Measurements from ENCODE around the gene GRPEL1. TPM values are rescaled to one million over a fixed set of nuclear protein-coding genes. Genes with fewer than 3 reads are reported as not detected.

The GRPEL1 gene
- total RNA-seq, 2 donors from 2014 or later: 6.6 to 10.6 TPM

DNA sequence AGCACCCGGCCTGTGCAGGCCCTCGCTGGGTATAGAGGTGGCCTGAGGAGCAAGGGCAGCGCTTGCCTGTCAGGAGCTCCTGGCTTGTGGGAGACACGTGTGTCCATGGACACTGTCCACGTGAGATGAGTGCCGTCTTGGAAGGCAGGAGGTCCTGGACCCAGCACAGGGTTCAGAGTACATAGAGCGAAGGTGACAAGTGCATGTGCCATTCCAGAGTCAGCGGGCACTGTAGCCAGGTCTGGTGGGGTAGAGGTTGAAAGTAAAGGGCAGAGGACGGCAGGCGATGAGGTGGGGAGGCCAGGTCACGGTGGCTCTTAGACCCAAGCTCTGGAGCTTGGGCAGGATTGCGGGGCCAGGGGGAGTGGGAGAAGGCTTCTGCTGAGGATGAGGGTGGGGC is 53.0 kb downstream of the GRPEL1 start:
- 90 to 94% methylated on average over 12 of the region's 12 CpGs for WGBS, 2 donors
- ATAC-seq: no peak
- TF ChIP-seq CTCF (IDR thresholded peaks at IDR 0.05): no peak
- no peak for TF ChIP-seq POLR2A (IDR thresholded peaks at IDR 0.05)
- Histone ChIP-seq H3K4me1 (no peaks in the 10 kb centered on the region), H3K27me3 (no peaks in the 10 kb centered on the region), H3K27ac (no peak overlapping the region), H3K36me3 (replicated peaks in 1 of 2; ENCODE audit: insufficient read depth in 1 of 2, low read depth in 2 of 2) (peaks cover 5 to 7% of the 10 kb centered on the region in 2 donors), H3K4me3 (no peak overlapping the region), H3K9me3 (no peaks in the 10 kb centered on the region)
- intact Hi-C loops (cut with DNase I): no loop called here
- DNase-seq: no peak

GRCh38 chr4:7013175-7013574 is 54.7 kb downstream of the GRPEL1 start:
- H3K27ac ChIP-seq: no peak overlapping the region
- H3K27me3 ChIP-seq: no peaks in the 10 kb centered on the region
- no peak overlapping the region for H3K4me3 ChIP-seq
- no peak for TF ChIP-seq CTCF (IDR thresholded peaks at IDR 0.05)
- TF ChIP-seq POLR2A (IDR thresholded peaks at IDR 0.05): no peak
- WGBS, 2 donors: 90 to 94% methylated on average over 11 of the region's 11 CpGs
- no peaks in the 10 kb centered on the region for H3K9me3 ChIP-seq
- intact Hi-C loops (cut with DNase I): no loop called here
- ATAC-seq (no peak), DNase-seq (no peak)
- H3K4me1 ChIP-seq: no peaks in the 10 kb centered on the region
- peaks cover 7 to 8% of the 10 kb centered on the region in 2 donors for H3K36me3 ChIP-seq (replicated peaks in 1 of 2; ENCODE audit: insufficient read depth in 1 of 2, low read depth in 2 of 2)

GRCh38 chr4:7009564-7009963 is 58.3 kb downstream of the GRPEL1 start:
- 89 to 94% methylated on average over 5 of the region's 5 CpGs for WGBS, 2 donors

More at GRCh38 chr4:7009564-7009963, 58.3 kb downstream of the GRPEL1 start:
- no peaks in the 10 kb centered on the region for H3K4me1 ChIP-seq
- DNase-seq: no peak
- H3K27ac ChIP-seq: no peak overlapping the region
- peaks cover 4 to 7% of the 10 kb centered on the region in 2 donors for H3K36me3 ChIP-seq (replicated peaks in 1 of 2; ENCODE audit: insufficient read depth in 1 of 2, low read depth in 2 of 2)
- ATAC-seq: no peak
- no peaks in the 10 kb centered on the region for H3K9me3 ChIP-seq
- intact Hi-C loops (cut with DNase I): no loop called here
- H3K4me3 ChIP-seq: no peak overlapping the region
- no peak for TF ChIP-seq CTCF (IDR thresholded peaks at IDR 0.05)
- no peak for TF ChIP-seq POLR2A (IDR thresholded peaks at IDR 0.05)
- no peaks in the 10 kb centered on the region for H3K27me3 ChIP-seq

Other genes with a start within 250 kb of the GRPEL1 start
- 10 to 100 TPM; 10.5 to 20.0 TPM for gene TBC1D14, start 158.2 kb downstream of the GRPEL1 start, total RNA-seq
- gene TADA2B, start 24.7 kb downstream of the GRPEL1 start, total RNA-seq: 10 to 100 TPM; 18.1 to 20.0 TPM
- under 1 TPM; 0.26 to 0.33 TPM for gene SORCS2, start 124.5 kb upstream of the GRPEL1 start, total RNA-seq

Data from body of pancreas (tissue), 4 donors.